Smooth muscle cell (in vitro differentiated cells): ENCODE data around the gene AJAP1. TPM values are rescaled to one million over a fixed set of nuclear protein-coding genes. Genes with fewer than 3 reads are reported as not detected.

Experiments used
- DNase-seq: peaks from one replicate; lab custom pipeline; 2025; ENCODE audit not compliant: unreplicated experiment; lab: John Stamatoyannopoulos, UW
- H2AFZ ChIP-seq: fragments of 200-600 bp; sonication (generic); 2 replicates; pipeline ENCODE4 v1.6.0; 2016; ENCODE audit warnings: antibody characterized with exemption, low read depth, mild to moderate bottlenecking
- H3F3A ChIP-seq: fragments of 200-600 bp; sonication (generic); 2 replicates; pipeline ENCODE4 v1.6.0; 2017; ENCODE audit warnings: antibody characterized with exemption, low read depth
- H3K27ac ChIP-seq: fragments of 200-600 bp; sonication (generic); 2 replicates; pipeline ENCODE4 v1.5.1; 2016; ENCODE audit warnings: low read depth, mild to moderate bottlenecking
- H3K27me3 ChIP-seq: fragments of 200-600 bp; sonication (generic); 2 replicates; pipeline ENCODE4 v1.6.1; 2016; ENCODE audit warnings: low read depth, mild to moderate bottlenecking
- H3K36me3 ChIP-seq: fragments of 200-600 bp; sonication (generic); 2 replicates; pipeline ENCODE4 v1.5.1; 2016; ENCODE audit warnings: low read depth
- H3K4me1 ChIP-seq: fragments of 200-600 bp; sonication (generic); 2 replicates; pipeline ENCODE4 v1.5.1; 2016; ENCODE audit warnings: low read depth
- H3K4me2 ChIP-seq: fragments of 200-600 bp; sonication (generic); 2 replicates; pipeline ENCODE4 v1.6.0; 2016; ENCODE audit warnings: mild to moderate bottlenecking
- H3K4me3 ChIP-seq: fragments of 200-600 bp; sonication (generic); 2 replicates; pipeline ENCODE4 v1.5.1; 2016; ENCODE audit warnings: mild to moderate bottlenecking
- H3K79me2 ChIP-seq: fragments of 200-600 bp; sonication (generic); 2 replicates; pipeline ENCODE4 v1.6.0; 2016; ENCODE audit warnings: low read depth, mild to moderate bottlenecking
- H3K9ac ChIP-seq: fragments of 200-600 bp; sonication (generic); 2 replicates; pipeline ENCODE4 v1.6.0; 2016; ENCODE audit warnings: low read depth
- H3K9me3 ChIP-seq: fragments of 200-600 bp; sonication (generic); replicated peaks from 2 replicates; pipeline ENCODE4 v1.5.1; 2016; ENCODE audit warnings: low read depth
- H4K20me1 ChIP-seq: fragments of 200-600 bp; sonication (generic); 2 replicates; pipeline ENCODE4 v1.6.0; 2016; ENCODE audit warnings: low read depth
- CTCF ChIP-seq: fragments of 200-600 bp; sonication (generic); IDR thresholded peaks from 2 replicates; pipeline ENCODE4 v1.5.1; 2017; ENCODE audit warnings: borderline replicate concordance, mild to moderate bottlenecking, antibody characterized with exemption; ENCODE audit not compliant: insufficient read depth, poor library complexity, severe bottlenecking
- WGBS: methylation state at CpG from one replicate; pipeline ENCODE4 v1.1.7; 2016; ENCODE audit warnings: low lambda C conversion rate; 5-methylcytosine and 5-hydroxymethylcytosine counted together
- polyA plus RNA-seq: library from polyadenylated mRNA; unstranded; fragments of >200 nt; fragmentation: Nextera tagmentation; extraction: Ambion mirVana; gene quantifications from 2 replicates; pipeline ENCODE4 v1.2.1, GENCODE V29; 2016
- total RNA-seq: library from RNA; depleted of rRNA; stranded (reverse); fragments of >200 nt; gene quantifications from 2 replicates; pipeline ENCODE4 v1.2.3, GENCODE V29; 2014

Gene AJAP1
- total and polyA plus RNA-seq, 2 experiments from 2014 or later: 0.10 to 0.58 TPM

DNA sequence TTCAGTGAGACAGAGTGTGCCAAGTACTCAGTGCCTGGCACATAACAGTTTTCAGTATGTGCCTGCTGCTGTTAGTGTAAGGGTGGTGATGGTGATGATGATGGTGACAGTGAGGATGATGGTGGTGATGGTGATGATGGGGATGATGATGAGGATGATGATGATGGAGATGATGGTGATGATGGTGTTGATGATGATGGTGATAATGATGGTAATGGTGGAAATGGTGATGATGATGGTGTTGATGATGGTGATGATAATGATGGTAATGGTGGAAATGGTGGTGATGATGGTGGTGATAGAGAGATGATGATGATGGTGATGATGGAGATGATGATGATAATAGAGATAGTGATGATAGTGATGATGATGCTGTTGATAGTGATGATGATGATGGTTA lies 62.0 kb downstream of the AJAP1 start:
- TF ChIP-seq CTCF: no peak
- peaks cover 3% of the 10 kb centered on the region for H3K4me1 ChIP-seq
- H3F3A ChIP-seq: no peaks in the 10 kb centered on the region
- H3K4me2 ChIP-seq: no peak overlapping the region
- no peaks in the 10 kb centered on the region for H4K20me1 ChIP-seq
- no peak overlapping the region for H3K4me3 ChIP-seq
- H3K27ac ChIP-seq: no peak overlapping the region
- H3K79me2 ChIP-seq: no peaks in the 10 kb centered on the region
- no peak overlapping the region for H2AFZ ChIP-seq
- H3K27me3 ChIP-seq: peaks cover 4% of the 10 kb centered on the region
- no peaks in the 10 kb centered on the region for H3K36me3 ChIP-seq
- DNase-seq: no peak
- H3K9me3 ChIP-seq: no peaks in the 10 kb centered on the region
- H3K9ac ChIP-seq: no peak overlapping the region

DNA sequence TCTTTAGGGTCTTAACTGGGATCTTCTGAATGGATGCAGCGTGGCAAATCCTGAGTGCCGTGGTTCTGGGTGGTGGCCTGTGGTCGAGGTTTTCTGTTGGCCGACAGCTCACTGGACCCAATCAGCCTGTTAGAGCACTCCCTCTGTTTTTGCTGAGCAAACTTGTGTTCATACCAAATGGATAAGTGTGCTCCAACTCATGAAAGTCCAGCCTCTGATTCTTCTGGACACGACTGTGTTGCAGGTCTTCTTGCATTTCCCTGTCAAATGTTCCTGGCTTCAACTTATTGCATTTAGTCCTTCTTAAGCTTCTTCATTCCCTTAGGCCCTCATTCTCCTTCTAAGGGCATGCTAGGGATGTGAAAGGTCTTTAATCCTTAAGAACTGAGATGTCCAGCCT lies 63.7 kb downstream of the AJAP1 start:
- no peak for TF ChIP-seq CTCF
- Histone ChIP-seq H3K79me2 (no peaks in the 10 kb centered on the region), H3K27me3 (no peaks in the 10 kb centered on the region), H3F3A (no peaks in the 10 kb centered on the region), H3K27ac (no peak overlapping the region), H3K9me3 (no peaks in the 10 kb centered on the region), H3K36me3 (no peaks in the 10 kb centered on the region), H3K4me2 (no peak overlapping the region), H3K4me3 (no peak overlapping the region), H3K4me1 (no peaks in the 10 kb centered on the region), H3K9ac (no peak overlapping the region), H4K20me1 (no peaks in the 10 kb centered on the region), H2AFZ (no peak overlapping the region)
- 38% methylated on average over 5 of the region's 5 CpGs for WGBS
- DNase-seq: no peak

GRCh38 chr1:4723106-4723505 lies 68.7 kb downstream of the AJAP1 start:
- H3K4me3 ChIP-seq: no peak overlapping the region
- H3K27ac ChIP-seq: no peak overlapping the region
- no peaks in the 10 kb centered on the region for H3F3A ChIP-seq
- no peak overlapping the region for H3K9ac ChIP-seq
- no peak overlapping the region for H3K4me2 ChIP-seq
- no peaks in the 10 kb centered on the region for H4K20me1 ChIP-seq
- no peak for TF ChIP-seq CTCF
- no peak for DNase-seq
- H3K36me3 ChIP-seq: no peaks in the 10 kb centered on the region
- no peaks in the 10 kb centered on the region for H3K4me1 ChIP-seq
- H2AFZ ChIP-seq: no peak overlapping the region
- 88% methylated on average over 10 of the region's 10 CpGs for WGBS
- no peaks in the 10 kb centered on the region for H3K79me2 ChIP-seq
- no peaks in the 10 kb centered on the region for H3K27me3 ChIP-seq
- H3K9me3 ChIP-seq: no peaks in the 10 kb centered on the region

- Histone ChIP-seq H3K4me2 (no peak overlapping the region), H3K27ac (no peak overlapping the region), H3F3A (no peaks in the 10 kb centered on the region), H3K9me3 (no peaks in the 10 kb centered on the region), H3K9ac (no peak overlapping the region), H3K79me2 (no peaks in the 10 kb centered on the region), H2AFZ (no peak overlapping the region), H3K4me3 (no peak overlapping the region), H3K4me1 (no peaks in the 10 kb centered on the region), H3K27me3 (no peaks in the 10 kb centered on the region), H3K36me3 (no peaks in the 10 kb centered on the region), H4K20me1 (no peaks in the 10 kb centered on the region)
- 95% methylated on average over 10 of the region's 12 CpGs for WGBS
- no peak for TF ChIP-seq CTCF
- no peak for DNase-seq
These were observed 69.6 kb downstream of the AJAP1 start for GRCh38 chr1:4724001-4724400.
